GM19438 (cell line): ENCODE results near the gene TNIK.
"Not testable (repeated sequence)": the region's sequence is repeated elsewhere in the genome, so short reads cannot be mapped to it uniquely, and the experiment has no call there.

Experiments used
- ATAC-seq: cut with Tn5 transposase; IDR thresholded peaks from one replicate; pipeline ENCODE4 v1.9.1; 2021; ENCODE audit warnings: low read depth; ENCODE audit not compliant: unreplicated experiment

TNIK gene

GRCh38 chr3:171242951-171243350, 217.3 kb downstream of the TNIK start:
- ATAC-seq = no peak

- ATAC-seq = no peak
These were observed 218.0 kb downstream of the TNIK start for GRCh38 chr3:171242170-171242569.

- ATAC-seq = not testable (repeated sequence)
These were observed 218.6 kb downstream of the TNIK start for GRCh38 chr3:171241655-171242054.

- no peak for ATAC-seq
These were observed 219.7 kb downstream of the TNIK start for GRCh38 chr3:171240504-171240835.

- ATAC-seq = no peak
These were observed 220.3 kb downstream of the TNIK start for GRCh38 chr3:171239757-171240503.

- ATAC-seq = no peak
These were observed 223.2 kb downstream of the TNIK start for GRCh38 chr3:171237009-171237385.

- no peak for ATAC-seq
These were observed 223.8 kb downstream of the TNIK start for GRCh38 chr3:171236265-171237008.

GRCh38 chr3:171234298-171235010, 225.8 kb downstream of the TNIK start:
- no peak for ATAC-seq

- no peak for ATAC-seq
These were observed 228.8 kb downstream of the TNIK start for GRCh38 chr3:171231361-171231760.

GRCh38 chr3:171230865-171231264, 229.3 kb downstream of the TNIK start:
- ATAC-seq = no peak

- ATAC-seq = no peak
These were observed 231.0 kb downstream of the TNIK start for GRCh38 chr3:171229173-171229572.

- ATAC-seq = no peak
These were observed 232.0 kb downstream of the TNIK start for GRCh38 chr3:171228240-171228639.

GRCh38 chr3:171227828-171228227, 232.4 kb downstream of the TNIK start:
- ATAC-seq = no peak

GRCh38 chr3:171227359-171227758, 232.8 kb downstream of the TNIK start:
- ATAC-seq = no peak

GRCh38 chr3:171226794-171227193, 233.4 kb downstream of the TNIK start:
- ATAC-seq = no peak

GRCh38 chr3:171225708-171226107, 234.5 kb downstream of the TNIK start:
- ATAC-seq = no peak

GRCh38 chr3:171225165-171225564, 235.0 kb downstream of the TNIK start:
- no peak for ATAC-seq

GRCh38 chr3:171223396-171223795, 236.8 kb downstream of the TNIK start:
- no peak for ATAC-seq

- no peak for ATAC-seq
These were observed 237.2 kb downstream of the TNIK start for GRCh38 chr3:171222995-171223394.

- no peak for ATAC-seq
These were observed 238.6 kb downstream of the TNIK start for GRCh38 chr3:171221597-171221996.

GRCh38 chr3:171221104-171221503, 239.1 kb downstream of the TNIK start:
- no peak for ATAC-seq

- ATAC-seq = no peak
These were observed 240.9 kb downstream of the TNIK start for GRCh38 chr3:171219258-171219657.
